Eye (tissue), 1 donor: ENCODE measurements around the gene BEST4.
"Not testable (repeated sequence)": the region's sequence is repeated elsewhere in the genome, so short reads cannot be mapped to it uniquely, and the experiment has no call there.

ENCODE experiments used
- DNase-seq: peaks from one replicate; pipeline ENCODE4 v3.0.0-alpha.2; 2015

The BEST4 gene

DNA sequence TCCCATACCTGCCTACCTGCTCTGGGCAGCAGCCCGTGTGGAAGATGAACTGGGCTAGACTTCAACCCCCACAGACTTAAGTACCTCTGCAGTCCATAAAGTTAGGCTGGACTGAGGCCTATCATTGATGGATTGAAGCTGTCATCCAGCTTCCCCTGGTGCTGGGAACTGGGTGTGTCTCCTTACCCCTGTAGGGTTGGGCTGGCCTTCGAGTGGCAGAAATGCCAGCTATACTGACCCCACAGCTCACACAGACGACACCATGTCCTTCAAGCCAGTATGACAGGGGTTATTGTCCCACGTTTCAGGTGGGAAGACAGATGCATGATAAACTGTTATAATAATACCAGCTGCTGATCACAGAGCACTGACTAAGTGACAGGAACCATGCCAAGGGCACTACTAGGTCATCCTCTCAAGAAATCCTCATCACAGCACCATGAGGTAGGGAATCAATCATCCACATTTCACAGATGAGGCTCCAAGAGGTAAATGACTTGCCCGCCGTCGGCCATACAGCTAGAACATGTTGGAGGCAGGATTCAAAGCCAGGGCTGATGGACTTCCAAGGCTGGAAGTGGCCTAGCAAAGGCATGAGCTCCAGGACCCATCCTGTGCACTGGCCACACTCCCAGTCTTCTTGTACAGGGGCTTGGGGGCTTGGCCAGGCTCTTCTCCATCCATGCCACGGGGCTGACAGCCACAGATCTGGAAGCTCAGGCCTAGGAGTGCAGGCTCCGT is at the start of gene BEST4:
BEST4 (minus strand) TSS at position 51 of the 741 bp plus-strand sequence. CDS start 465 bp downstream, outside the sequence.
- DNase-seq = no peak

DNA sequence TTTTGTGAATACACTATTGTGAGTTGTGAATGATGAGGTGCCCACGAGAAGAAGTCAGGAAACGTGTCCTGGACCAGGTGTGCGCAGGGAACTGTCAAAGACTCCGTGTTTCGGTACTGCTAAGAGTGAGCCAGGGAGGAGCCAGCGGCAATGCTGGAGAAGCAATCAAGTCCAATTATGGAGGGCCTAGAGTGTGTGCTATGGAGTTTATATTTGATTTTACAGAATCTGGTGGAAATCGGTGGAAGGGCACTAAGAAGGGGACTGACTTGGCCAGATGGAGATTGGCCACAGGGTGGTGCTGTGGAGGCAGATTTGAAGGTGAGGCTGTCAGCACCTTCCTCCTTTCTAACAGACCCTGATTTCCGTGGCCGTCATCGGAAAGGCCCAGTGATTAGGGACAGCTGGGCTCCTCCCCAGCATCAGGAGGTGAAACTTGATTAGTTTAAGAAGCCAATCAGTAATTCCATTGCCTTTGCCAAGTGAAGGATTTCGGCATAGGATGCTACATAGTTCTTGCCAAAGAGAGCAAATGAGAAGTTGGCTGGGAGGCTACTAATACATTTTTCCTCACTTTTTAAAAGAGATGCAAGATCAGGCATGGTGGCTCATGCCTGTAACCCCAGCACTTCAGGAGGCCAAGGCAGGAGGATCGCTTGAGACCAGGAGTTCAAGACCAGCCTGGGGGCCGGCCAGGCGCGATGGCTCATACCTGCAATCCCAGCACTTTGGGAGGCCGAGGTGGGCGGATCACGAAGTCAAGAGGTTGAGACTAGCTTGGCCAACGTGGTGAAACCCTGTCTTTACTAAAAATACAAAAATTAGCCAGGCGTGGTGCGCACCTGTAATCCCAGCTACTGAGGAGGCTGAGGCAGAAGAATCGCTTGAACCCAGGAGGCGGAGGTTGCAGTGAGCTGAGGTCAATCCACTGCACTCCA is 48.0 kb upstream of the BEST4 start:
- DNase-seq = peak; percentile 94

DNA sequence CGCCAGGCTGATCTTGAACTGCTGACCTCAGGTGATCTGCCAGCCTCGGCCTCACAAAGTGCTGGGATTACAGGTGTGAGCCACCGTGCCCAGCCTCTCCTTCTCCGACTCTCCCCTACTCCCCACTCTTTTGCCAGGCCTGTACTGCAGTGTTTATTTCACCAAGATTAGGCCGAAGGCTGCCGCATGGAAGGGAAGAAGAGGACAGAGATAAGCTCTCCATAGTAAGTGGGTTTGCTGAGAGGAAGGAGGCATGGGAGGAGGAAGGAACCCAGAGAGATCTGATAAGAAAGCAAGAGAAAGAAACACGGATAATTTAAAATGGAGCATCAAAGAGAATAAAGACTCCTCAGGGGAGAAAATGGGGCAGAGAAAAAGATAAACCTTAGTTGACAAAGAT is 46.4 kb upstream of the BEST4 start:
- DNase-seq = no peak

DNA sequence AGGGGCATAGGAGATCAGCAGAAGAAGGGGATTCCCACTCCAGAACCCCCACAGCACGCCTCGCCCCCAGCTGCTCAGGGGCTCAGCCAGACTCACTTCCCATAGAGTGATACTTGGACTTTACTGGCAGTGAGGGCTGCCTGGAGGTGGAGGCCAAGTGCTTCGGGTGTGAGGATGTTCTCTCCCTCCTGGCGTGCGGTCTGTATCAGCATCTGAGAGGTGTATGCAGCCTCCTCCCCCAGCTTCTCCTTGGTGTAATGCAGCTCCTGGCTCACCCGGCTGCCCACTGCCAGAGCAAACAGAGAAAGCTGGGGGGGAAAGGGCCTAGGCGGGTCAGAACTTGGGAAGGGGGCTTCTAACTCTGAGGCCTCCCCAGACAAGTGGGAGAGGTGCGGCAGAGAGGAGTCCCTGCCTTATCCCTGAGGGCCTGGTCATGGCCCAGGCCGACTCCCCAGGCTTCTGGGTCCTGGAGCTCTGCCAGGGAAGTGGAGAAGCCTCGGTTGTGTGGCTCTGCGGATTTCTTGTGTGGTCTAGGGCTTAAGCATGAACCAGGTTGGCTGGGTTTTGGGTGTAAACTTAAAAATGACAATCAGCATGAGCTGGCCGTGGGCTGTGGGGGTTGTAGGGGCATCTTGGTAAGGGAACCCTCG is 44.2 kb upstream of the BEST4 start:
- no peak for DNase-seq

DNA sequence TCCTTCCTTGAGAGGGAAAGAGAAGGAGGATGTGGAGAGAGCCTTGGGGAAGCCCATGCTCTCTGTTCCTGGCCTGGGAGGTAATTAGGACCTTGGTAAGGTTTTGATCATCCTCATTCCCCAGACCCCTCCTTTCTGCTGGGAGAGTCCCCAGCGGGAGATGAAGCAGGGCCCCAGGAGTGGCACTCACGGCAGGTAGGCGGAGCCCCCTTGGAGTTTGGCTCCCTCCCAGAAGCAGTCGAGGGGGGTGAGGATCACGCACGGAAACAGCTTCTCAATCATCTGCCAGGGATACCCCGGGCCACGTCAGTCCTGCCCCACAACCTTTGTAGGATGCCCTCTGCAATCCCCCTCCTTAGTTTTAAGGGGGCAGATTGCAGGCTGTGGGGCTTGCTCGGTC is 43.5 kb upstream of the BEST4 start:
- DNase-seq = no peak

DNA sequence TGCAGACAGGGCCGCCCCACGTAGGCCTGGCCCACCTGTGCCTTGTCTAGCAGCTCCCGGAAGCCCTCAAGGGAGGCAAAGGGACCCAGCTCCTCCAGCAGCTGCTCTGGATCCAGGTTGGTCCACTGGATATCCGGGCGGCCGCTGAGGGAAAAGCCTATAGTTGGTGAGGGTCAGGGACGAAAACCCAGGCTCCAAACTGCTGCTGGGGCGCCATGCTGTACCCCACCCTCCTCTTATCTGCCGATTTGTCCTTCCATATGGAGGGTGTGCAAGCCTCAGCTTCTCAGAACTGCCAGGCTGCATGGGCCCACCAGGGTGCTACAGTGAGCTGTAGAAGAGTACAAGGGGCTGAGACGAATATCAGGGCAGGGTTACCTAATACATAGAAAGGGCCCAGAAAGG is 42.9 kb upstream of the BEST4 start:
- no peak for DNase-seq

DNA sequence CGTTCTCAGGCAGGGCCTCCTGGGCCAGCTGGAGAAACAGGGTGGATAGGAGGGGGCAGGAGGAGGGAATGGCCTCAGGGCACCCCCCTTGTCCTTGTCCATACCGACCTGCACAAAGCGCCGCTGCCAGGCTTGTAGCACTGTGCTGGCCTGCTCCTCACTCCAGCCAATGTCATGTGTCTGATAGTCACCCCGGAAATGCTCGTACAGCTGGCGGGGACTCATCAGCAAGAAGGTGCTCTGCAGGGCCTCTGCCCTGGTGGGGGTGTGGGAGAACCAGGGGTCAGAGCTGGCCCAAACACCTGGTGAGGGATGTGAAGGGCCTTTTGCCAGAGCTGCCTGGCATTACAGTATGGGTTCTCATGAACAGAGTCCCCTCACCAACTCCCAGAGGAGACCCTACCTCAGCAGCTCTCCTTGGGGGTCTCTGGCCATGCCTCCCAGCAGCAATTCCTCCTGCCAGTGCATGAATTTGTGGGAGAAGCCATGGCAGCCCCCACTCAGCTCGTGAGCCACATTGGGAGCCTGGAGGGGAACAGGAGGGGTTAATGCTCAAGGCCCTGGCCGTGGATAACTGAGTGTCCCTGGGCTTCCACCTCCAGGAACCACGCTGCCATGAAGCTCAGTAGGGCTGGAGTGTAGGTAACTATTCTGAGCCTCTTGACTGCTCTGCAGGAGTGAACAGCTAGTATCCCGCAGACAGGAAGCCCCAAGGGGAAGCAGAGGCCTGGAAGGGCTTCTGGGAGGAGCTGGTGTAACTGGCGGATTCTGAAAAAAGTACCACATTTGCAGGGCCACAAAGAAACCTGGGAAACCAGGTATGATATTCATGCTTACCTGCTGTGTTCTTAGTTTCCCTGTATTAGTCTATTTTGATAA is 41.8 kb upstream of the BEST4 start:
- no peak for DNase-seq

DNA sequence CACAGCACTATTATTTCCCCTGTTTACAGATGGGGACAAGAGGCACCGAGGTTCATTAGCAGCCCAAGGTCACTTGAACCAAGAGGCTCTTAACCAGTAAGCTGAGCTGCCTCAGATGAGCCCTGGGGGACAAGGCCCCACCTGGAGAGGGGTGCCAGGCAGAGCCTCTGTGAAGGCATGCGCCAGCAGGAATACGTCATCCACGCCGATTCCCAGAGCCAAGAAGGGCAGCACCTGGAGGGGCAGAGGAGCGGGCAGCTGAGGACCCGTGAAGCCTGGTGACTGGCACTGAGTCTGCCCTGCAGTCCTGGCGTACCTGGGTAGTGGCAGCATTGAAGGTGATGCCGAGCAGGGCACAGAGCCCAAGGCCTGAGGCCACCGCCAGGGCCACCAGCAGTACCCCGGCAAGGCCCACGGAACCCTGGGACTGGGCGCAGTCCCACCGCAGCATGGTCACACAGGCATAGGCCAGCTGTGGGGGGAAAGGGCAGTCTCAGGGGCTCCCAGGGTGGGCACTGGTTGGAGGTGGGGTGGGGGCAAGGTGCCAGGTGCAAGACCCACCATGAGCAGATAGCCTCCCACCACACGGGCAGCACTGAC is 41.0 kb upstream of the BEST4 start:
- DNase-seq = no peak

DNA sequence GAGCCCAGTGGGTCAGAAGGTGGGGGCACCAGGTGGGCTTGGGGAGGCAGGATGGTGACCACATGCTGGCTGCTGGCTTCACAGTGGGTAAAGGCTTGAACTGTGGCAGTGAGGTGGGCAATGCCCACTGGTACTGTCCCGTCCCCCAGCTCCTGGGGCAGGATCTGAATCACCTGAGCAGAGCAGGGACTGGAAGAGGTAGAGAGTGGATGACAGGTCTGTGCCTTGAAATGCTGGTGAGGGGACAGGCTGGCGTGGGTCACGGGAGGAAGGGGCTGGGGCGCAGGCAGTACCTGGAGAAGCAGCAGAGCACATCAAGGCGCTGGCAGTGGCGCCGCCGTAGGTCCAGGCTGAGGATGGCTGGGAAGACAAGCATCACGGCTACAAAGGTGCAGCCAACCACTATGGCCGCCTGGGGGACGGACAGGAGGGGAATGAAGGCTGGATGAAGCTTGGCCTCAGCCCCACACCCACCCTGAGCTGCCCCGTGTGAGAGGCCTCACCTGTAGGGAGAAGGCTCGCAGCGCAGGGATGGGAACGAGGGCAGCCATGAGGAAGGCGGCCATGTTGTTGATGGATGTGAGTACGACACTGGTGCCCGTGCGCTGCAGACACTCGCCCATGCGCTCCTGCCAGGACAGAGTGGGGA is 40.2 kb upstream of the BEST4 start:
- DNase-seq = no peak

DNA sequence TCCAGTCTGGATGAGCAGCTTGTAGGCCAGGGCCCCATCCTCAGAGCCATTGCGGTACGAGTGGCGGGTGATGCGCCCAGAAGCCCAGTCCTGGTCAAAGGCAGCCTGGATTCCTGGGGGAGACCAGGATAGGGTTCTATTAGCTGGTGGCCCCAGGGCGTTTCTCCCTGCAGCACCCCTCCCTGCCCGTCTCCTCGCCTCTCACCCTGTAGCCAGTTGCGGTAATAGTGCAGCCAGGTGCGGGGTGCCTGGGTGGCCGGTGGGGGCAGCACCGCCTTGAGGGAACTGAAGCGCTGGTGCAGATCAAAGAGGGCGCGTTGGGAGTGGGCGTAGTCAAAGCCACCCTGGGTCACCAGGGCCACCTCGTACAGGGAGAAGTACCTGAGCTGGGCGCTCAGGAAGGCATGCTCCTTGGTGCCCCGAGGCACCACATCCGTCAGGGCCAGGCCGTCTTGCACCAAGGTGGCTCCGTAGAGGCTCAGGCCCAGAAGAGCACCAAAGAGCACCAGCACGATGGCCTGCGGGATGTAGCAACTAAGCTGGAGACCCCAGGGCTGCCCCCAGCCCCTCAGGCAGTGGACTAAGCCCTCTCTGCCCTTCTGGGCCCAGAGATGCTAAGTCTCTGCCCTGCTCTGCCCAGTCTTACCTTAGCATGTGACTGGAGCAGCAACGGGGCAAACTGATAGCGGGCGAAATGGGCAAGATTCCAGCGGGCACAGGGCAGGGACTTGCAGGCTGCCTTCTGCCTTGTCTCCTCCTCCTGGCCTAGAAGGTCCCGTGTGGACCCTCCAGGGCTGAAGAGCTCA is 39.4 kb upstream of the BEST4 start:
- DNase-seq = no peak

DNA sequence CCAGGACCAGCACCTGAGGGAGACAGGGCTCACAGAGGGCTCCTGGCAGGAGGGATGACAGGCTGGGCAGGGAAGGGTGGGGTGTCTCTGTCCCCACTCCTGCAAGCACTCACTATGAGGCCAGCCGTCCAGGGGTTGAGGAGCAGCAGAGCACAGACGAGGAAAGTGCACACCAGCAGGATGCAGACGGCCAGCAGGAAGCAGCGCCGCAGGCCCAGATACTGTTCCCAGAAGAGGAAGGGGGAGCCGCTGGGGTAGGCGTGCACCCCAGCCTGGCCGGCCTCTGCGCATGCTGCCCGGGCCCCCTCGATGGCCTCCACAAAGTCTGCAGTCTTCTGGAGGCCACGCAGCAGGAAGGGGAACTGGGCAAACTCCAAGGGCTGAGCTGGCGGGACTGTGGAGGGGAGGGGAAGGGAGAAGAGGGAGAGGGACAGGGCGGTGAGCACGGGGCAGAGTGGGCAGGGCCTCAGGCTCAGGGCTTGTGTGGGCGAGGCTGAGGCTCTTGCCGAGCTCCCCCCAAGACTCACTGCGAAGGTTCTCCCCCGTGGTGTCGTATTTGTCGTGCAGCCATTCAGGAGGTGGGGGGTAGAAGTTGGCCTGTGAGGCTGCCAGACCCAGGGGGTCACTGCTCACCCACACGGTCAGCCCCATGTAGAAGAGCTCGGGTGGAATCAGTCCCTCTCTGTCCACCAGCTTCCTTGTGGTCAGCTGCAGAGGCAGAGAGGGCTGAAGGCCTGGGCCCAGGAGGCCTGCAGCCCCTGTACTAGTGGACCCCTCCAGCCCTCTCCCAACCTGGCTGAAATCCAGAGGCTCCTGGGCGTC is 38.6 kb upstream of the BEST4 start:
- DNase-seq = no peak

DNA sequence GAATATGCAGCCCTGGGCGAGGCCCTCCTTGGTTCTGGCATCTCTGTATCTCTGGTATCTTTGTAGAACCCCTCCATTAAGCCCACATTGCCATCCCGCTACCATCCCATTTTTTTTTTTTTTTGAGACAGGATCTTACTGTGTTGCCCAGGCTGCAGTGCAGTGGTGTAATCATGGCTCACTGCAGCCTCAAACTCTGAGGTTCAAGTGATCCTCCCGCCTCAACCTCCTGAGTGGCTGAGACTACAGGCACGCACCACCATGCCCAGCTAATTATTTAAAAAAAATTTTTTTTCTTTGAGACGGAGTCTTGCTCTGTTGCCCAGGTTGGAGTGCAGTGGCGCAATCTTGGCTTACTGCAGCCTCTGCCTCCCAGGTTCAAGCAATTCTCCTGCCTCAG is 36.4 kb upstream of the BEST4 start:
- not testable (repeated sequence) for DNase-seq

DNA sequence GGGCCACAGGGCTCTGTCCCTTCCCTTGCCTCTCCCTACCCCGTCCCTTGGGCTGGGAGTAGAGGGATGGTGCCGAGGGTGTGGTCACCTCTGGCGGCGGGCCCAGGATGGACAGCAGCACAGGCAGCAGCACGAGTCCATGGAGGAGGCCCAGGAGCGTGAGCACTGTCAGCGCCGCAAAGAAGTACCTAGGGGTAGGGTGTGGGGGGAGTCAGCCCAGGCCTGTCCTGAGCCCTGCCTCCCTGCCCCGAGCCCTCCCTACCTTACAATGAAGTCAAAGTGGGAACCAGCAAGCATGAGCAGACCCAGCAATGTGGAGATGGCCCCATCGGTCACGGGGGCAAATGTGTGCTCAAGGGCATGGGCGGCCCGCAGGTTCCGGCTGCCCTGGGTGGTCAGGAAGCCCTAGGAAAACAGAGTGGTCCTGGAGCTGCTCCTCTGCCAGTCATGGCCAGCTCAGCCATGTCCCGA is 35.0 kb upstream of the BEST4 start:
- DNase-seq = no peak

DNA sequence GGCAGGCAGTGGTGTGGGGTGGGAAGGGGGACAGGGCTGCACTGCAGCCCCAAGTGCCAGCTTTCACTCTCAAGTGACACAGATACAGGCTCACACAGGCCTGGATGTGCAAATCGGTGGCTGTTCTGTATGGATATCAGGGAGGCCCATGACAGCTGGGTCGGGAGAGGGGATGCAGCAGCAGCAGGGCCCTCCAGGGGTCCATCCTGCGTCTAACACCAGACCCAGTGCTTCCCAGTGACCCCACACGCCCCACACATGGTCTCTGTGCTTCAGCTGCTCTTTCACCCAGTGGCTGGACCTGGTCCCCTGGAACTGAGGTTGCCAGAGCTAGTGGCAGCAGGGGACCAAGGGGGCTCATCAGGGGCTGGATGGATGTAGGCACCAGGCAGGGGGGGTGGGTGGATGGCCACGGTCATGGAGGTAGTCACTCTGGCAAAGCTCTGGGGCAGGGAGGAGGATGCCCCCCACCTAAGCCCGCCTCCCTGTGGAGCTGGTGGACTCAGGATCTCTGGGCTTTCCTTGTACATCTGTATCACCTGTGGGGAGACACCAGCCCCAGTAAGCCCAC is 34.2 kb upstream of the BEST4 start:
- DNase-seq = no peak

DNA sequence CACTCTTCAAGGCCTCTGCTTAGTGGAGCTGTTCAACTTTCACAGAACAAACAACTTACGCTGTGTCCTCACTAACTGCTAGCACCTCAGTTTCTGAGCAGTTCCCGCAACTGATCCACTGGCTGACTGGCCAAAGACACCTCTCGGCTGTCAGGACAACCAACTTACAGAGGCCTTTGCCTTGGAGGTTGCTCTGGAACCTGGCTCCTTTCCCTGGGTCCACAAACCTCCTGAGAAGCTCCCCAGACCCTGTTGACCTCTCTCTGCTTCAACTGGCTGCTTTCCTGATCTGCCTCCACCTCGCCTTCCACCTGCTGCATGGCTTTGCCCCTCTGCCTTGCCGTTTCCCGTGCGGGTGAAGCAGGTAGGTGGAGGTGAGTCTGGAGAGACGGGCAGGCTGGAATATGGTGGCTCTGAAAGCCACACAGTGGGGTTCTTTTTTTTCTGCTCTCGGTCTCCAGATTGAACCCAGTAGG is 33.3 kb upstream of the BEST4 start:
- DNase-seq = no peak

DNA sequence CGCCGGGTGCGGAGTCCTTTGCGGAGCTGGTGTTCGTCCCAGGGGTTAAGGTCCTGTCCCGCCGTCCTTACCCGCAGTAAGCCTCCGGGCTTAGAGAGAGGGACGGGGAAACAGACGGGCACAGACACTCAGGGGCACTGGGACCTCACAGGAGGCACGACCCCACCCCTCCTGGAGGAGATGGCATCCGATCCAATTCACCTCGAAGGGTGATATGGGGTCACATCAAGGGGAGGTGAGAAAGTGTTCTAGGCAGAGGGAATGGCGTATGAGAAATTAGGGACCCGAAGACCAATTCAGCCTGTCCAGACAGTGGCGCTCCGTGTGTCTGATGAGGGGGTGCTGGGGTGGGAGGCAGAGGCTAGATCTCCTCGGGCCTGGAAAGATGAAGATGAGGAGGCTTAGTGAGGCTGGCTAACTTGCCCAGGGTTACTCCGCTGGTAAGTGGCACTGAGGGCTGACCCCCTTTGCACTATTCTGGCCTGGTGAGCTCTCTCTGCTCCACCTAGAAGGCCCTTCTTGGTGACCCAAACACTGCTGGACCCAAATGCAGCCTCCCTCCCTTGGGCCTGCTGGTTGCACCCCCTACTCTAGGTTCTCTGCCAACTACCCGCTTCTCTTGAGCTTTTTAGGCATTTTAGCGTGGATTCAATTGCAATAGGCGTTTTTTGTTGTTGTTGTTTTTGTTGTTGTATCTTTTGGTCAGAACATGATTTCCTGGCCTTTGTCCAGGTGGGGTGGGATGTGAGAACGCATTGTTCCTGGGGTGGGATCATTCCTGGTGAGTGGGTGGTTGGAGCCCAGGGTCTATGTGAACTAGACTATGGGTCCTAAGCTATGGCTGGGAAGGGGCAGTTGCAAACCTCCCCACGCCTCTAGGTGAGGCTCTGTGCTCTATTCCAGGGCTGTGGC is 32.6 kb upstream of the BEST4 start:
- no peak for DNase-seq

DNA sequence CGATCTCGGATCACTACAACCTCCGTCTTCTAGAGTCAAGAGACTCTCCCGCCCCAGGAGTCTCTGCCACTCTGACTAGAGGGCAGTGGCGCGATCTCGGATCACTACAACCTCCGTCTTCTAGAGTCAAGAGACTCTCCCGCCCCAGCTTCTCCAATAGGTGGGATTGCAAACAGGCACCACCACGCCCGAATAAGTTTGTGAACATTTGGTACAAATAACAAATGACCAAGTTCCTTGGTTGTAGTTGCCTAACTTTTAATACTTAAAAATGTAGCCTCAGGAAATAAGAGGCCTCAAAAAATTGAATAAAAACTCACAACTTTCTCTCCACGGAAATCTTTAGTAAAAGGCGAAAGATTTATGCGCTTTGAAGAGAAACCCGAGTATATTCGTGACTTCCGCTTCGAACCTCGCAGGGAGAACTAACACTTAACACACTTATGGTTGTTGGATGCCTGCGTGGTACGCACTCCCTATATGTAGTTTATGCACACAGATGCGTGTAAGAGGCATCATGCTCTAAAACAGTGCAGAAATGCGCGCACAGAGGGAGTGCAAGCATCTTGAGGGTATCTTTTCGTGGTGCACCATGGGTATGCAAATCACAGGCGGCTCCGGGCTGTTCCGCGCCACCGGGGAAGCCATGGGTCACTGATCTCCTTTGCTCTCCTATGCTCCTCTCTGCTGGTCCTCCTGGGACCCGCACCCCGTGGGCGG is 31.8 kb upstream of the BEST4 start:
- DNase-seq = peak; percentile 96
